ENCODE data around the gene SLC22A3.

DNA sequence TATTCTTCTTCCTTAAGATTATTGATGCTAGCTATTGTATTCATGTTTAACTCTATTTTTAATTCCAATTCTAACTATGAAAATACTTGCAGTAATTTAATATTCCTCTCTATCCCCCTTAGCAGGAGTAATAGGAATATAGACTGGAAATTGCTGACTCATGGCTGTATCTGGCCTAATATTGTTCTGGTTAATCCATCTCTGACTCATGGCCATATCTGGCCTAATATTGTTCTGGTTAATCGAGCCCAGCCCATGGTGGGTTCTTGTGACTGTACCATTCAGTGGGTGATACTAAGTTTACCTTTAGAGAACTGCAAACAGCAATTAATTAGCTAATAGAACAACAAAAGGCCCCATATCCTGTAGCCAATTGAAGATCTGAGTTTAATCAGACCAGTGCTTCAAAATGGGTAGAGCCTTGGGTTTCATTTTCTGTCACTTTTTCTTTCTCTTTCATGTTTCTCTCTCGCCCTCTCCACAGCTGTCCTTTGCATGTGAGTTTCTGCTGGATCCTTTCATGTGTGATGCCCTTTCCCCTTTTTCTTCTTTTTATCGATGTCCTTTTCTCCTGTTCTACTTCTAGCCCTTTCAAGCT is 50.6 kb downstream of the SLC22A3 start:
- TF ChIP-seq, protein P1, sequence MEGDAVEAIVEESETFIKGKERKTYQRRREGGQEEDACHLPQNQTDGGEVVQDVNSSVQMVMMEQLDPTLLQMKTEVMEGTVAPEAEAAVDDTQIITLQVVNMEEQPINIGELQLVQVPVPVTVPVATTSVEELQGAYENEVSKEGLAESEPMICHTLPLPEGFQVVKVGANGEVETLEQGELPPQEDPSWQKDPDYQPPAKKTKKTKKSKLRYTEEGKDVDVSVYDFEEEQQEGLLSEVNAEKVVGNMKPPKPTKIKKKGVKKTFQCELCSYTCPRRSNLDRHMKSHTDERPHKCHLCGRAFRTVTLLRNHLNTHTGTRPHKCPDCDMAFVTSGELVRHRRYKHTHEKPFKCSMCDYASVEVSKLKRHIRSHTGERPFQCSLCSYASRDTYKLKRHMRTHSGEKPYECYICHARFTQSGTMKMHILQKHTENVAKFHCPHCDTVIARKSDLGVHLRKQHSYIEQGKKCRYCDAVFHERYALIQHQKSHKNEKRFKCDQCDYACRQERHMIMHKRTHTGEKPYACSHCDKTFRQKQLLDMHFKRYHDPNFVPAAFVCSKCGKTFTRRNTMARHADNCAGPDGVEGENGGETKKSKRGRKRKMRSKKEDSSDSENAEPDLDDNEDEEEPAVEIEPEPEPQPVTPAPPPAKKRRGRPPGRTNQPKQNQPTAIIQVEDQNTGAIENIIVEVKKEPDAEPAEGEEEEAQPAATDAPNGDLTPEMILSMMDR (IDR thresholded peaks at IDR 0.05; ENCODE audit: insufficient read depth, low read depth, low read length): no peak
- no peak for TF ChIP-seq EZH2 (IDR thresholded peaks at IDR 0.05; ENCODE audit: insufficient read depth, low read length)
